K562 (cell line): ENCODE data around the gene ST6GAL1. TPM values are rescaled to one million over a fixed set of nuclear protein-coding genes. Genes with fewer than 3 reads are reported as not detected.

Experiments used
- ATF1 ChIP-seq, 2 experiments: fragments of 450-650 bp in 1 of 2; IDR thresholded peaks; 2 replicates each; pipeline ENCODE4 v1.6.1; 2016; ENCODE audit warnings: missing compliant biosample characterization in 1 of 2, missing genetic modification characterization in 1 of 2
- CREB1 ChIP-seq, 2 experiments: sonication (generic) in 1 of 2; formaldehyde crosslinking in 1 of 2; IDR thresholded peaks; 2 replicates each; pipeline versions ENCODE4 v1.6.1 to v1.8.0; 2012 to 2022; ENCODE audit warnings: inconsistent platforms in 1 of 2, mild to moderate bottlenecking in 1 of 2, missing genetic modification reagents in 1 of 2, moderate library complexity in 1 of 2
- ETS1 ChIP-seq: conservative IDR thresholded peaks from 2 replicates; pipeline ENCODE4 v1.6.1; 2011; ENCODE audit warnings: low read depth, mild to moderate bottlenecking, low read length; ENCODE audit not compliant: control insufficient read depth
- ETV6 ChIP-seq, 3 experiments: fragments of 150-350 bp in 1 of 3; sonication (generic) in 1 of 3; formaldehyde crosslinking in 1 of 3; IDR thresholded peaks; 2 replicates each; pipeline versions ENCODE4 v1.6.1 to v1.8.0; 2014 to 2022; ENCODE audit warnings: borderline replicate concordance in 2 of 3, low read depth in 2 of 3, antibody characterized with exemption in 1 of 3, low read length in 1 of 3, mild to moderate bottlenecking in 1 of 3, missing genetic modification reagents in 1 of 3
- HDAC1 ChIP-seq, 2 experiments: fragments of 450-650 bp; IDR thresholded peaks; 2 replicates each; pipeline ENCODE4 v1.6.1; 2016 to 2017; ENCODE audit warnings: inconsistent platforms in 1 of 2, mild to moderate bottlenecking in 1 of 2, moderate library complexity in 1 of 2
- HDAC2 ChIP-seq: fragments of 450-650 bp; IDR thresholded peaks from 2 replicates; pipeline ENCODE4 v1.6.1; 2016; ENCODE audit warnings: mild to moderate bottlenecking
- ILK ChIP-seq: fragments of 450-650 bp; IDR thresholded peaks from 2 replicates; pipeline ENCODE4 v1.6.1; 2016; ENCODE audit warnings: missing genetic modification characterization, low read depth, mild to moderate bottlenecking, missing compliant biosample characterization, moderate library complexity, borderline replicate concordance
- JUND ChIP-seq, 2 experiments: IDR thresholded peaks; 2 replicates in 1 of 2; 3 replicates in 1 of 2; pipeline ENCODE4 v1.6.1; 2011; ENCODE audit warnings: borderline replicate concordance in 2 of 2, low read depth in 2 of 2, low read length in 2 of 2, improper control_type of control experiment in 1 of 2, missing biosample characterization in 1 of 2, missing genetic modification characterization in 1 of 2, missing genetic modification reagents in 1 of 2
- MITF ChIP-seq: IDR thresholded peaks from 2 replicates; pipeline ENCODE4 v1.6.1; 2014; ENCODE audit warnings: antibody characterized with exemption
- MYNN ChIP-seq, 2 experiments: sonication (generic); formaldehyde crosslinking in 1 of 2; IDR thresholded peaks; 2 replicates each; pipeline versions ENCODE4 v1.5.0 to v1.6.1; 2016 to 2020; ENCODE audit warnings: antibody characterized with exemption in 1 of 2, missing genetic modification reagents in 1 of 2
- NCOA6 ChIP-seq: fragments of 450-650 bp; IDR thresholded peaks from 2 replicates; pipeline ENCODE4 v1.6.1; 2017; ENCODE audit warnings: mild to moderate bottlenecking
- NELFE ChIP-seq: IDR thresholded peaks from 2 replicates; pipeline ENCODE4 v1.6.1; 2011; ENCODE audit warnings: mild to moderate bottlenecking; ENCODE audit not compliant: insufficient read depth, insufficient read length
- NR0B1 ChIP-seq: fragments of 450-650 bp; IDR thresholded peaks from one replicate; pipeline ENCODE4 v1.6.1; 2018; ENCODE audit warnings: mild to moderate bottlenecking, moderate library complexity; ENCODE audit not compliant: partially characterized antibody
- RBM25 ChIP-seq: fragments of 200-400 bp; formaldehyde crosslinking; IDR thresholded peaks from 2 replicates; pipeline ENCODE4 v1.6.1; 2018; ENCODE audit warnings: low read length, low read depth, moderate library complexity; ENCODE audit not compliant: severe bottlenecking
- TAF15 ChIP-seq: fragments of 200-400 bp; formaldehyde crosslinking; IDR thresholded peaks from 2 replicates; pipeline ENCODE4 v1.6.1; 2017; ENCODE audit warnings: mild to moderate bottlenecking, low read depth, low read length, moderate library complexity
- TCF7 ChIP-seq: sonication (generic); IDR thresholded peaks from 2 replicates; pipeline ENCODE4 v1.6.1; 2016; ENCODE audit warnings: antibody characterized with exemption, borderline replicate concordance
- TEAD4 ChIP-seq, 2 experiments: sonication (generic) in 1 of 2; formaldehyde crosslinking in 1 of 2; IDR thresholded peaks; 2 replicates each; pipeline versions ENCODE4 v1.6.1 to v1.8.0; 2012 to 2022; ENCODE audit warnings: borderline replicate concordance in 1 of 2, inconsistent platforms in 1 of 2, low read length in 1 of 2, mild to moderate bottlenecking in 1 of 2, missing genetic modification reagents in 1 of 2
- ZNF75A ChIP-seq: fragments of 450-650 bp; formaldehyde crosslinking; IDR thresholded peaks from 2 replicates; pipeline ENCODE4 v1.4.0; 2020; ENCODE audit warnings: mild to moderate bottlenecking
- polyA plus RNA-seq, 8 experiments: library from polyadenylated mRNA; depleted of rRNA in 4 of 8; stranded (reverse) in 5 of 8; unstranded in 3 of 8; fragments of >200 nt; fragmentation: Nextera tagmentation in 2 of 8; fragmentation: Illumina TruSeq in 1 of 8; extraction: Ambion mirVana in 2 of 8; extraction: Trizol in 1 of 8; gene quantifications; 2 replicates each; pipeline versions ENCODE4 v1.2.1 to v1.2.3, GENCODE V29; 2011 to 2014; ENCODE audit warnings: inconsistent platforms in 1 of 8, missing spikeins in 1 of 8
- total RNA-seq, 7 experiments: library from RNA; depleted of rRNA in 6 of 7; stranded (reverse); fragments of >200 nt in 6 of 7; fragmentation: Illumina TruSeq in 2 of 7; extraction: Trizol in 2 of 7; gene quantifications; 2 replicates each; pipeline versions ENCODE4 v1.2.1 to v1.2.3, GENCODE V29; 2011 to 2021; ENCODE audit warnings: low replicate concordance in 1 of 7

ST6GAL1 gene
- total and polyA plus RNA-seq, 9 of the 15 experiments (the other 6 are each of a cell fraction or from before 2014, with no cell fraction given), result 31.9 to 145 (median 71.0) TPM

- TF ChIP-seq ETS1, result no peak
- TF ChIP-seq ILK (tag), result no peak
- no peak for TF ChIP-seq NCOA6
- TF ChIP-seq MYNN (IDR thresholded peaks at IDR 0.05), result 0 out of 2 replicates have a peak, but pooled peaks have one; percentile 35
- TF ChIP-seq MYNN (CRISPR knock-in tag; IDR thresholded peaks at IDR 0.05), result no peak
- TF ChIP-seq NR0B1, result no peak
- TF ChIP-seq TEAD4 (IDR thresholded peaks at IDR 0.05; ENCODE audit: low read length), result no peak; the same call in 1 of the 2 replicates
- TF ChIP-seq TEAD4 (CRISPR knock-in tag; IDR thresholded peaks at IDR 0.05; ENCODE audit: borderline replicate concordance), result no peak
- TF ChIP-seq JUND (IDR thresholded peaks at IDR 0.05; ENCODE audit: borderline replicate concordance, low read depth, low read length), result no peak
- no peak for TF ChIP-seq JUND (tag; IDR thresholded peaks at IDR 0.05; ENCODE audit: borderline replicate concordance, low read depth, low read length)
- no peak for TF ChIP-seq TCF7
- TF ChIP-seq ATF1 (CRISPR knock-in tag; IDR thresholded peaks at IDR 0.05), result no peak
- TF ChIP-seq ATF1 (tag; IDR thresholded peaks at IDR 0.05), result 0 out of 2 replicates have a peak, but pooled peaks have one; percentile 19
- TF ChIP-seq RBM25, result no peak
- no peak for TF ChIP-seq HDAC2
- no peak for TF ChIP-seq HDAC1 (IDR thresholded peaks at IDR 0.05)
- TF ChIP-seq TAF15, result no peak
- TF ChIP-seq NELFE, result no peak
- TF ChIP-seq MITF, result no peak
- no peak for TF ChIP-seq ZNF75A (CRISPR knock-in tag)
- no peak for TF ChIP-seq CREB1 (IDR thresholded peaks at IDR 0.05)
- TF ChIP-seq CREB1 (CRISPR knock-in tag; IDR thresholded peaks at IDR 0.05), result no peak
- no peak for TF ChIP-seq ETV6 (IDR thresholded peaks at IDR 0.05; ENCODE audit: borderline replicate concordance in 1 of 2, low read depth in 2 of 2, low read length in 1 of 2)
- TF ChIP-seq ETV6 (CRISPR knock-in tag; IDR thresholded peaks at IDR 0.05; ENCODE audit: borderline replicate concordance), result no peak
These were observed 21.1 kb upstream of the ST6GAL1 start (continued) for GRCh38 chr3:186909078-186909853.
